Naive B cell (primary cell): ENCODE measurements around the gene DIMT1. TPM values are rescaled to one million over a fixed set of nuclear protein-coding genes. Genes with fewer than 3 reads are reported as not detected.

Source experiments
- ATAC-seq, 2 donors: fragments of 150-1000 bp; cut with Tn5 transposase; 2 replicates each; pipeline ENCODE4 v1.10.0; 2021; ENCODE audit warnings: low read depth in 2 of 2, mild to moderate bottlenecking in 2 of 2, moderate library complexity in 2 of 2
- DNase-seq: peaks from one replicate; pipeline ENCODE4 v3.0.0; 2022
- H3K27ac Mint-ChIP-seq, 6 donors: one replicate each; pipeline ENCODE4 v1.8.0; 2020 to 2022; ENCODE audit warnings: mild to moderate bottlenecking in 6 of 6, mixed read lengths in 6 of 6, moderate library complexity in 5 of 6, inconsistent platforms in 2 of 6
- H3K27me3 Mint-ChIP-seq, 3 donors: one replicate each; pipeline ENCODE4 v1.8.0; 2021 to 2022; ENCODE audit warnings: mixed read lengths in 3 of 3, mild to moderate bottlenecking in 1 of 3
- H3K36me3 Mint-ChIP-seq, 2 donors: one replicate each; pipeline ENCODE4 v1.8.0; 2020 to 2022; ENCODE audit warnings: mixed read lengths in 2 of 2, inconsistent platforms in 1 of 2, mild to moderate bottlenecking in 1 of 2
- H3K4me1 Mint-ChIP-seq, 3 donors: one replicate each; pipeline ENCODE4 v1.8.0; 2020 to 2022; ENCODE audit warnings: mixed read lengths in 3 of 3, inconsistent platforms in 1 of 3, mild to moderate bottlenecking in 1 of 3, moderate library complexity in 1 of 3
- H3K4me3 Mint-ChIP-seq, 8 donors: one replicate each; pipeline ENCODE4 v1.8.0; 2020 to 2022; ENCODE audit warnings: mild to moderate bottlenecking in 8 of 8, mixed read lengths in 8 of 8, moderate library complexity in 8 of 8, inconsistent platforms in 2 of 8
- H3K9me3 Mint-ChIP-seq, 7 donors: one replicate each; pipeline ENCODE4 v1.8.0; 2020 to 2022; ENCODE audit warnings: mixed read lengths in 7 of 7, mild to moderate bottlenecking in 5 of 7, inconsistent platforms in 2 of 7, moderate library complexity in 1 of 7
- polyA plus RNA-seq, 6 donors: library from polyadenylated mRNA; unstranded; fragments of 300-500 nt; fragmentation: Illumina TruSeq; gene quantifications; one replicate each; pipeline ENCODE4 v1.2.3, GENCODE V29; 2021; ENCODE audit warnings: low read depth in 6 of 6

The DIMT1 gene
- polyA plus RNA-seq, 6 donors from 2014 or later: 36.4 to 52.6 (median 44.7) TPM

DNA sequence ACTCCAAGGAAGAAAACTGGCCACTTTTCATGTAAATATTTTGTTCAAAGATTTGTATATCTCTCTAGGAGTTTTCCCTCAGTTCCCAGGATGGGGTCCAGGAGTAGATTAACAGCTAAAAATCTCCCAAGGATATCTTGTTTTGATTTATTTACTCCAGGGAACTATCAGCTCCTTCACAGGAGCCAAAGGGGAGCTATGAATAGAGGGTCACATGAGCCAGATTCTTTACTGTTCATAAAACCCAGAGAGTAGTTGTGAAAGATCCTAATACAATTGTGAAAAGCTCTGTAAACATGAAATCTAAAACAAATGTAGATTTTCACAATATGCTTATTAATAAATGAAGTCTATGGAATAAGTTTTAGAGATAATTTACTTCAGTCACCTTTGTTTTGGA lies 16.9 kb downstream of the DIMT1 start:
- peak overlapping the region in 1 of 6 donors; percentile 51 for H3K27ac Mint-ChIP-seq
- no peak for DNase-seq
- no peaks in the 10 kb centered on the region for H3K9me3 Mint-ChIP-seq
- no peaks in the 10 kb centered on the region for H3K4me1 Mint-ChIP-seq
- no peak overlapping the region for H3K4me3 Mint-ChIP-seq
- ATAC-seq: no peak
- no peaks in the 10 kb centered on the region for H3K27me3 Mint-ChIP-seq
- H3K36me3 Mint-ChIP-seq: peaks cover 0 to 11% of the 10 kb centered on the region in 2 donors

DNA sequence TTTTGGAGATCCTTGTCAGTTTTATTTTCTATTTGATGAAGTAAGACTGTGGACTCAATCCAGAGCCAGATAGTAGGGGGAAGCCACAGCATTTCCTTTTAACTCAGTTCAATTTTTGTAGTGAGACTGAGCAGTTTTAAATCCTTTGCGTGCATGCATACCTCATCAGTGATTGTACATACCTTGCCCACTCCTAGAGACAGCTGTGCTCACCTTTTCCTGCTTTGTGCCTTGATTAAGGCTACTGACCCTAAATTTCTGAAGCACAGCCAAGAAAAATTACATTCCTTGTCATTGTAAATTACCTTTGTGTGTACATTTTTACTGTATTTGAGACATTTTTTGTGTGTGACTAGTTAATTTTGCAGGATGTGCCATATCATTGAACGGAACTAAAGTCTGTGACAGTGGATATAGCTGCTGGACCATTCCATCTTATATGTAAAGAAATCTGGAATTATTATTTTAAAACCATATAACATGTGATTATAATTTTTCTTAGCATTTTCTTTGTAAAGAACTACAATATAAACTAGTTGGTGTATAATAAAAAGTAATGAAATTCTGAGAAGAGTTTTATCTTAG lies 17.8 kb downstream of the DIMT1 start:
- no peaks in the 10 kb centered on the region for H3K9me3 Mint-ChIP-seq
- H3K4me1 Mint-ChIP-seq: no peaks in the 10 kb centered on the region
- peaks cover 6 to 11% of the 10 kb centered on the region in 2 donors for H3K36me3 Mint-ChIP-seq
- no peak overlapping the region for H3K4me3 Mint-ChIP-seq
- no peak for DNase-seq
- H3K27me3 Mint-ChIP-seq: no peaks in the 10 kb centered on the region
- peak overlapping the region in 1 of 6 donors; percentile 66 for H3K27ac Mint-ChIP-seq
- no peak for ATAC-seq

- DNase-seq (no peak), ATAC-seq (no peak)
- Mint-ChIP-seq H3K27me3 (no peaks in the 10 kb centered on the region), H3K4me3 (no peak overlapping the region), H3K27ac (peak overlapping the region in 1 of 6 donors; percentile 7), H3K9me3 (no peaks in the 10 kb centered on the region), H3K4me1 (no peaks in the 10 kb centered on the region), H3K36me3 (peaks cover 8 to 18% of the 10 kb centered on the region in 2 donors)
Measured at GRCh38 chr5:62385131-62385530, 18.6 kb downstream of the DIMT1 start.

GRCh38 chr5:62376064-62376463 lies 27.6 kb downstream of the DIMT1 start:
- Mint-ChIP-seq H3K9me3 (no peaks in the 10 kb centered on the region), H3K4me3 (no peak overlapping the region), H3K27ac (no peak overlapping the region), H3K4me1 (no peaks in the 10 kb centered on the region), H3K36me3 (peaks cover 3 to 11% of the 10 kb centered on the region in 2 donors), H3K27me3 (no peaks in the 10 kb centered on the region)
- DNase-seq: no peak
- ATAC-seq: no peak

- no peaks in the 10 kb centered on the region for H3K27me3 Mint-ChIP-seq
- H3K4me1 Mint-ChIP-seq: no peaks in the 10 kb centered on the region
- ATAC-seq: no peak
- H3K36me3 Mint-ChIP-seq: peaks cover 0 to 7% of the 10 kb centered on the region in 2 donors
- H3K9me3 Mint-ChIP-seq: no peaks in the 10 kb centered on the region
- no peak for DNase-seq
- H3K4me3 Mint-ChIP-seq: no peak overlapping the region
- no peak overlapping the region for H3K27ac Mint-ChIP-seq
Measured at GRCh38 chr5:62375627-62376026, 28.1 kb downstream of the DIMT1 start.

GRCh38 chr5:62374090-62374489 lies 29.6 kb downstream of the DIMT1 start:
- no peaks in the 10 kb centered on the region for H3K9me3 Mint-ChIP-seq
- no peak overlapping the region for H3K27ac Mint-ChIP-seq
- H3K4me3 Mint-ChIP-seq: no peak overlapping the region
- peaks cover 0 to 2% of the 10 kb centered on the region in 2 donors for H3K36me3 Mint-ChIP-seq
- no peaks in the 10 kb centered on the region for H3K27me3 Mint-ChIP-seq
- no peaks in the 10 kb centered on the region for H3K4me1 Mint-ChIP-seq
- ATAC-seq: no peak
- DNase-seq: no peak

- ATAC-seq (no peak), DNase-seq (no peak)
- no peak overlapping the region for H3K27ac Mint-ChIP-seq
- H3K4me1 Mint-ChIP-seq: no peaks in the 10 kb centered on the region
- H3K4me3 Mint-ChIP-seq: no peak overlapping the region
- no peaks in the 10 kb centered on the region for H3K27me3 Mint-ChIP-seq
- H3K9me3 Mint-ChIP-seq: no peaks in the 10 kb centered on the region
- peaks cover 0 to 5% of the 10 kb centered on the region in 2 donors for H3K36me3 Mint-ChIP-seq
Measured at GRCh38 chr5:62373382-62373781, 30.3 kb downstream of the DIMT1 start.

DNA sequence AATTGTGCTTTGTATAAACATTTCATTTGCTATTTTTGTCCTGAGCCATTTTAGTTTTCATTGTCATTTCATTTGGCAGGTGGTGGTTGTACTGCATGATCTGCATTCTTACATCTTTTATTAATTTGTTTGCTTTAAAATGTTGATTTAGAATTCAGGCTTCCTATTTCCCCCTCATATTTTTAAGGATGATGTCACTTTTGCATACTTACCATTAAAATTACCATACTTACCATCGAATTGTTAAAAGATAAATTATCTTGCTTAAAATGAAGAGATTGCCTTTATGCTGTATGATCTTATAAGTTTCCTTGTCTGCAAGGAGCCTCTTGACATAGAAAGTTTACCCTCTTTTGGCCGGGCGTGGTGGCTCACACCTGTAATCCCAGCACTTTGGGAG lies 31.1 kb downstream of the DIMT1 start:
- Mint-ChIP-seq H3K9me3 (no peaks in the 10 kb centered on the region), H3K27ac (no peak overlapping the region), H3K27me3 (no peaks in the 10 kb centered on the region), H3K4me1 (no peaks in the 10 kb centered on the region), H3K36me3 (peaks cover 0 to 5% of the 10 kb centered on the region in 2 donors), H3K4me3 (no peak overlapping the region)
- DNase-seq (no peak), ATAC-seq (no peak)

DNA sequence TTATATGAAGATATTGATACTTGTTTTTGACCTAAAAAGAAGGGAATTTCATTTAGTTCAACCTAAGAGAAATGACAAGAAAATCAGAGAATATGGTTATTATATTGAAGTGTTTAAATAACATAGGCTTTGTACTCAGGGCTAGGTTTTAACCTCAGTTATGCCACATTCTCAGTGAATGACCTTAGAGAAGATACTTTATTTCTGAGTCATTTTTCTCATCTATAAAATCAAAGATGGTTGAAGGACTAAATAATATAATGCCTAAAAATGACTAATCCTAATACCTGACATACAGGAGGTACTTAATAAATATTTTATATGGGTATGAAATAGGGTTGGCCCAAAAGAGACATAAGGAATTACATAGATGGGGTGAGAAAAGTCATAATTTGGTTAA lies 32.3 kb downstream of the DIMT1 start:
- no peaks in the 10 kb centered on the region for H3K27me3 Mint-ChIP-seq
- peak overlapping the region in 1 of 6 donors; percentile 37 for H3K27ac Mint-ChIP-seq
- ATAC-seq (no peak), DNase-seq (no peak)
- H3K9me3 Mint-ChIP-seq: no peaks in the 10 kb centered on the region
- peaks cover 0 to 5% of the 10 kb centered on the region in 2 donors for H3K36me3 Mint-ChIP-seq
- H3K4me1 Mint-ChIP-seq: no peaks in the 10 kb centered on the region
- H3K4me3 Mint-ChIP-seq: no peak overlapping the region

DNA sequence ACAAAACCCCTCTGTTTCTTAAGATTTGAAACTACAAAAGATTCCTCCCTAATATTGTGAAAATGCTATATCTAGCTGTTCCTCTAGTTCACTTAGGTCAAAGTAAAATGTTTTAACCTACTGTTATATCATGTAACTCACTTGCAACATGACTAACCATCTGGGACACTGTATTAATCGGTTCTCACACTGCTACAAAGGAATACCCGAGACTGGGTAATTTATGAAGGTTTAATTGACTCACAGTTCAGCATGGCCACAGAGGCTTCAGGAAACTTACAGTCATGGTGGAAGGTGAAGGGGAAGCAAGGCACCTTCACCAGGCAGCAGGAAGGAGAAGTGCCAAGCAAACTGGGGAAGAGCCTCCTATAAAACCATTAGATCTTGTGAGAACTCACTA lies 34.7 kb downstream of the DIMT1 start:
- no peak for ATAC-seq
- Mint-ChIP-seq H3K4me1 (no peaks in the 10 kb centered on the region), H3K27me3 (no peaks in the 10 kb centered on the region), H3K27ac (no peak overlapping the region), H3K4me3 (no peak overlapping the region), H3K9me3 (peaks cover 0 to 3% (median 0%) of the 10 kb centered on the region in 7 donors), H3K36me3 (peaks cover 8 to 14% of the 10 kb centered on the region in 2 donors)
- DNase-seq: no peak

DNA sequence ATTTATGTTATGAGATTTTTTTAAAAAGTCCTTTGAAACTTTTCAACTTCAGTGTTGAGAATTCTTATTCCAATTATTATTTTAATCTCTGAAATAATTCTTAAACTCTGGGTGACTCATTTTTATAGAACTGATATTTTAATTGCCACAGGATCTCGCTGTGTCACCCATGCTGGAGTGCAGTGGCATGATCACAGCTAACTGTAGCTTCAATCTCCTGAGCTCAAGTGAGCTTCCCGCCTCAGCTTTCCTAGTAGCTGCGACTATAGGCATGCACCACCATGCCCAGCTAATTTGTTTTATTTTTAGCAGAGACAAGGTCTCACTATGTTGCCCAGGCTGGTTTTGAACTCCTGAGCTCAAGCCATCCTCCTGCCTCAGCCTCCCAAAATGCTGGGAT lies 41.0 kb downstream of the DIMT1 start:
- no peak overlapping the region for H3K4me3 Mint-ChIP-seq
- ATAC-seq (no peak), DNase-seq (no peak)
- peaks cover 8 to 13% of the 10 kb centered on the region in 2 donors for H3K36me3 Mint-ChIP-seq
- H3K27ac Mint-ChIP-seq: no peak overlapping the region
- no peaks in the 10 kb centered on the region for H3K27me3 Mint-ChIP-seq
- H3K9me3 Mint-ChIP-seq: peaks cover 0 to 3% (median 0%) of the 10 kb centered on the region in 7 donors
- H3K4me1 Mint-ChIP-seq: no peaks in the 10 kb centered on the region

DNA sequence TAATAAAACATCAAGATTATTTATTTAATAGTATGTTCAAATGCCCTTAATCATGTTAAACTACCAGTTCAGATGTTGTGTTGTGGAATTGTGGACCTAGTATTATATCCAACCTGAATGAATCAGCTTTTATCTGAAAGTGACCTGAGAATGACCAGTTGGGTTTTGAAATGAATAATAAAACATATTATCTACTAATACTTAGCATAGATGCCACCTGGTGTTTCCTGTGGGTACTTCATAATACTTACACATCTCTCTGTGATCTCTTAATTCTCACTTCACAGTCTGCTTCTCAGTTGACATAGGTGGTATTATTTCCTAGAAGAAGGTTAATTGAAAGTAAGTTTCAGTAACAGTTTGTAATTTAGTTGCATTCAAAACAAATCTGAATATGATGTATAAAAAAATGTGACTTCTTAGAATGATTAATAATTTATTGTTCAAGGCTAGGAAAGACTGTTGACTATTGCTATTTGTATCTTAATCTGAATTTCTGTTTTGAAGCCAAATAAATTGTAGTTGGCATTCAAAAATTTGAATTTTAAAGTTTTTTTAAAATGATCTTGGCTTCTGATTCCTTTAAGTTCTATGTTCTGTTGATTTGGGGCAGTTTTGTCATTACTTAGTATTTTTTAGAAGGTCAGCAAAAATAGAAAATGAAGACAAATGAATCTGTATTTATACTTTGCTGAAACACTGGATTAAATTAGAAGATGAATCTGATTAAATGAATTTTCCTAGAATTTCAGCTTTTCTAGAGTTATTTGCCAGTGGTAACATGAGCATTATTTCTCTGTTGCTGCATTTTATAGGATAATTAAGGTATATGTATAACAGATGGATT lies 49.5 kb downstream of the DIMT1 start:
- no peaks in the 10 kb centered on the region for H3K36me3 Mint-ChIP-seq
- no peaks in the 10 kb centered on the region for H3K4me1 Mint-ChIP-seq
- no peak overlapping the region for H3K4me3 Mint-ChIP-seq
- no peaks in the 10 kb centered on the region for H3K27me3 Mint-ChIP-seq
- DNase-seq (peak; percentile 36), ATAC-seq (peak; percentile 49 to 53)
- no peak overlapping the region for H3K27ac Mint-ChIP-seq
- H3K9me3 Mint-ChIP-seq: no peaks in the 10 kb centered on the region

GRCh38 chr5:62348723-62349481 lies 54.8 kb downstream of the DIMT1 start:
- no peak for ATAC-seq
- Mint-ChIP-seq H3K4me3 (no peak overlapping the region), H3K27ac (peak overlapping the region in 3 of 6 donors; percentile 44 to 72 (median 52)), H3K27me3 (no peaks in the 10 kb centered on the region), H3K36me3 (no peaks in the 10 kb centered on the region), H3K9me3 (no peaks in the 10 kb centered on the region), H3K4me1 (peaks cover under 1 to 6% (median 2%) of the 10 kb centered on the region in 3 donors)
- DNase-seq: no peak
